GM12878 (cell line): ENCODE results near the gene FGR. TPM values are rescaled to one million over a fixed set of nuclear protein-coding genes. Genes with fewer than 3 reads are reported as not detected.

Source experiments
- BHLHE40 ChIP-seq, 2 experiments: fragments of 450-650 bp in 1 of 2; IDR thresholded peaks; 2 replicates each; pipeline ENCODE4 v1.6.1; 2011 to 2017; ENCODE audit warnings: low read depth in 2 of 2, borderline replicate concordance in 1 of 2, improper control_type of control experiment in 1 of 2, low read length in 1 of 2, mild to moderate bottlenecking in 1 of 2
- CBX3 ChIP-seq: fragments of 200-600 bp; sonication (generic); IDR thresholded peaks from 2 replicates; pipeline ENCODE4 v1.6.1; 2016; ENCODE audit warnings: low read depth, borderline replicate concordance
- CREM ChIP-seq: IDR thresholded peaks from 2 replicates; pipeline ENCODE4 v1.6.1; 2014; ENCODE audit warnings: antibody characterized with exemption, low read depth
- E2F4 ChIP-seq: IDR thresholded peaks from 2 replicates; pipeline ENCODE4 v1.6.1; 2012; ENCODE audit warnings: low read depth, low read length, improper control_type of control experiment
- ELK1 ChIP-seq: IDR thresholded peaks from 2 replicates; pipeline ENCODE4 v1.6.1; 2012; ENCODE audit warnings: low read depth, low read length, improper control_type of control experiment
- GABPA ChIP-seq: IDR thresholded peaks from 2 replicates; pipeline ENCODE4 v1.6.1; 2014; ENCODE audit warnings: antibody characterized with exemption, low read depth, mild to moderate bottlenecking, inconsistent platforms
- MTA2 ChIP-seq: fragments of 450-650 bp; IDR thresholded peaks from 2 replicates; pipeline ENCODE4 v1.6.1; 2016; ENCODE audit warnings: low read depth, mild to moderate bottlenecking, moderate library complexity
- NFYB ChIP-seq: IDR thresholded peaks from 2 replicates; pipeline ENCODE4 v1.6.1; 2011; ENCODE audit warnings: low read depth, mild to moderate bottlenecking, low read length, improper control_type of control experiment, moderate library complexity; ENCODE audit not compliant: insufficient read depth
- PAX5 ChIP-seq: IDR thresholded peaks from 2 replicates; pipeline ENCODE4 v1.6.1; 2011; ENCODE audit warnings: low read depth, low read length, borderline replicate concordance
- POLR2AphosphoS5 ChIP-seq: IDR thresholded peaks from 2 replicates; pipeline ENCODE4 v1.6.1; 2011; ENCODE audit warnings: mild to moderate bottlenecking, low read length, inconsistent platforms
- RAD21 ChIP-seq: IDR thresholded peaks from 2 replicates; pipeline ENCODE4 v1.6.1; 2011; ENCODE audit warnings: mild to moderate bottlenecking, low read depth, low read length, moderate library complexity; ENCODE audit not compliant: insufficient read depth
- RB1 ChIP-seq: fragments of 450-650 bp; formaldehyde crosslinking; IDR thresholded peaks from 2 replicates; pipeline ENCODE4 v1.6.1; 2017; ENCODE audit warnings: mild to moderate bottlenecking, borderline replicate concordance
- SKIL ChIP-seq: fragments of 450-650 bp; IDR thresholded peaks from 2 replicates; pipeline ENCODE4 v1.6.1; 2017; ENCODE audit warnings: mild to moderate bottlenecking, low read depth, inconsistent platforms; ENCODE audit not compliant: poor library complexity, severe bottlenecking
- SMAD1 ChIP-seq: fragments of 450-650 bp; IDR thresholded peaks from 2 replicates; pipeline ENCODE4 v1.6.1; 2018; ENCODE audit warnings: mild to moderate bottlenecking, low read depth; ENCODE audit not compliant: partially characterized antibody
- SREBF1 ChIP-seq: IDR thresholded peaks from 2 replicates; pipeline ENCODE4 v1.6.1; 2012; ENCODE audit warnings: mild to moderate bottlenecking, low read length
- SRF ChIP-seq, 2 experiments: IDR thresholded peaks; 2 replicates each; pipeline ENCODE4 v1.6.1; 2011; ENCODE audit warnings: low read depth in 2 of 2, low read length in 2 of 2, mild to moderate bottlenecking in 1 of 2, moderate library complexity in 1 of 2
- SUZ12 ChIP-seq: fragments of 200-600 bp; sonication (generic); IDR thresholded peaks from one replicate; pipeline ENCODE4 v1.6.1; 2018; ENCODE audit warnings: antibody characterized with exemption, mild to moderate bottlenecking; ENCODE audit not compliant: unreplicated experiment
- TCF3 ChIP-seq: IDR thresholded peaks from 2 replicates; pipeline ENCODE4 v1.6.1; 2012; ENCODE audit warnings: low read depth, mild to moderate bottlenecking, low read length, borderline replicate concordance; ENCODE audit not compliant: insufficient read depth
- USF1 ChIP-seq: IDR thresholded peaks from 2 replicates; pipeline ENCODE4 v1.6.1; 2011; ENCODE audit warnings: borderline replicate concordance, low read depth, mild to moderate bottlenecking, moderate library complexity, mixed read lengths, low read length; ENCODE audit not compliant: insufficient read depth; ENCODE audit errors: extremely low read length
- USF2 ChIP-seq: IDR thresholded peaks from 2 replicates; pipeline ENCODE4 v1.6.1; 2011; ENCODE audit warnings: low read depth, low read length, improper control_type of control experiment, borderline replicate concordance
- WRNIP1 ChIP-seq: IDR thresholded peaks from 2 replicates; pipeline ENCODE4 v1.6.1; 2011; ENCODE audit warnings: low read depth, low read length, improper control_type of control experiment, borderline replicate concordance
- ZNF274 ChIP-seq: IDR thresholded peaks from one replicate; pipeline ENCODE4 v1.8.0; 2011; ENCODE audit not compliant: insufficient read length, insufficient read depth
- ZNF384 ChIP-seq: IDR thresholded peaks from 2 replicates; pipeline ENCODE4 v1.6.1; 2012; ENCODE audit warnings: low read depth, mild to moderate bottlenecking, low read length, improper control_type of control experiment, borderline replicate concordance
- polyA plus RNA-seq, 11 experiments: library from polyadenylated mRNA; depleted of rRNA in 4 of 11; unstranded in 6 of 11; stranded (reverse) in 5 of 11; fragments of >200 nt; fragmentation: Nextera tagmentation in 4 of 11; fragmentation: Illumina TruSeq in 1 of 11; extraction: Ambion mirVana in 4 of 11; extraction: Trizol in 1 of 11; gene quantifications; 1 replicate in 1 of 11; 2 replicates in 10 of 11; pipeline versions ENCODE4 v1.2.1 to v1.2.3, GENCODE V29; 2011 to 2016; ENCODE audit warnings: inconsistent platforms in 2 of 11, missing spikeins in 2 of 11, low read depth in 1 of 11
- total RNA-seq, 4 experiments: library from RNA; depleted of rRNA in 3 of 4; stranded (reverse); fragments of >200 nt in 3 of 4; fragmentation: Illumina TruSeq in 1 of 4; extraction: Trizol in 1 of 4; gene quantifications; 2 replicates each; pipeline versions ENCODE4 v1.2.1 to v1.2.3, GENCODE V29; 2013 to 2021

FGR gene
- total and polyA plus RNA-seq, 10 of the 15 experiments (the other 5 are each of a cell fraction or from before 2014, with no cell fraction given), result 10.9 to 193 (median 74.7) TPM

- TF ChIP-seq USF2, result no peak
- TF ChIP-seq BHLHE40 (IDR thresholded peaks at IDR 0.05; ENCODE audit: borderline replicate concordance in 1 of 2, low read depth in 2 of 2, low read length in 1 of 2), result no peak
- no peak for TF ChIP-seq USF1
- no peak for TF ChIP-seq SREBF1
- TF ChIP-seq TCF3, result no peak
- no peak for TF ChIP-seq WRNIP1
- no peak for TF ChIP-seq ZNF274
- no peak for TF ChIP-seq MTA2
- TF ChIP-seq POLR2AphosphoS5, result no peak
- no peak for TF ChIP-seq GABPA
- no peak for TF ChIP-seq SUZ12
- peak; percentile 97 for TF ChIP-seq RAD21
- no peak for TF ChIP-seq E2F4
- peak; percentile 24; the same call in 1 of the 2 replicates for TF ChIP-seq PAX5
- TF ChIP-seq ELK1, result no peak
- TF ChIP-seq CREM, result no peak
- no peak for TF ChIP-seq NFYB
- TF ChIP-seq SKIL, result peak; percentile 41
- TF ChIP-seq RB1, result 0 out of 2 replicates have a peak, but pooled peaks have one; percentile 55
- TF ChIP-seq CBX3, result no peak
- TF ChIP-seq ZNF384, result no peak
- no peak for TF ChIP-seq SRF (IDR thresholded peaks at IDR 0.05; ENCODE audit: low read depth in 2 of 2, low read length in 2 of 2)
- TF ChIP-seq SMAD1, result no peak
Measured at GRCh38 chr1:27605796-27606707, 28.9 kb downstream of the FGR start (continued).
